ENCODE results near the gene HOXB6. TPM values are rescaled to one million over a fixed set of nuclear protein-coding genes. Genes with fewer than 3 reads are reported as not detected.

Gene HOXB6
- polyA plus RNA-seq, 1 donor from 2014 or later, result not detected

DNA sequence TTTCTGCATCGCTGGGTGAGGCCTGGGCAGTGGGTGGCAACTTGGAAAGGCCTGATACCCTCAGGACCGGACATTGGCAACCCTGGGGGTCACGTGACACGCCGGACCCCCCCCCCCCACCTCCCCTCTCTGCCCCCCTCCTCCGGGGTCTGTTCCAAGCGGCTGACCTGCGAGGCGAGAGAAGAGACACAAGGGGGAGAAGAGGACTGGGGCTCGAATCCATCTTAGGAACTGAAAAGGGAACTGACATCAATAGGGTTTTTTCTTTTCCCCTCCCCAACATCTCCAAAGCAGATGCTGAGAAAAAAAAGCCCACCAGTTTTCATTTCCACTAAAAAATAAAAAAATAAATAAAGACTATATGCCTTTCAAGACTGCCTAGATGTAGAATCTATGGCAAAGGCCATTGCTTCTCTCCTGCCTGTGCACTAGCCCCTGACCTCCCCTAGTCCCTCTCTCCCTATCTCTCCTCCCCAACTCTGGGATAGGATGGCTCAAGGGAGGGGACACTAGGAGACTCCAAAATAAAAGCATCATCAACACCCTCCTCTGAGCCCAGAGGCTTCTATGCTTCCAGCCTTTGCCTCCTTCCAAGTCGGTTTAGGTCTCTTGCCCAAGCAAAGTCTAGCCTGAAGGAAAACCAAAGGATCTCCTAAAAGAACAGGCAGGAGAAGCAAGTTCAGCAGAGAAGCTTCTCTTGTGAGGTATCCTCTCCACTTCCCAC lies 52.2 kb downstream of the HOXB6 start:
- Mint-ChIP-seq H3K4me3 (no peak overlapping the region), H3K9me3 (no peaks in the 10 kb centered on the region), H3K36me3 (peaks cover 3% of the 10 kb centered on the region), H3K27me3 (peaks cover 15% of the 10 kb centered on the region), H3K4me1 (peaks cover 0 to 4% (median 1%) of the 10 kb centered on the region in 3 donors), H3K27ac (no peak overlapping the region)

DNA sequence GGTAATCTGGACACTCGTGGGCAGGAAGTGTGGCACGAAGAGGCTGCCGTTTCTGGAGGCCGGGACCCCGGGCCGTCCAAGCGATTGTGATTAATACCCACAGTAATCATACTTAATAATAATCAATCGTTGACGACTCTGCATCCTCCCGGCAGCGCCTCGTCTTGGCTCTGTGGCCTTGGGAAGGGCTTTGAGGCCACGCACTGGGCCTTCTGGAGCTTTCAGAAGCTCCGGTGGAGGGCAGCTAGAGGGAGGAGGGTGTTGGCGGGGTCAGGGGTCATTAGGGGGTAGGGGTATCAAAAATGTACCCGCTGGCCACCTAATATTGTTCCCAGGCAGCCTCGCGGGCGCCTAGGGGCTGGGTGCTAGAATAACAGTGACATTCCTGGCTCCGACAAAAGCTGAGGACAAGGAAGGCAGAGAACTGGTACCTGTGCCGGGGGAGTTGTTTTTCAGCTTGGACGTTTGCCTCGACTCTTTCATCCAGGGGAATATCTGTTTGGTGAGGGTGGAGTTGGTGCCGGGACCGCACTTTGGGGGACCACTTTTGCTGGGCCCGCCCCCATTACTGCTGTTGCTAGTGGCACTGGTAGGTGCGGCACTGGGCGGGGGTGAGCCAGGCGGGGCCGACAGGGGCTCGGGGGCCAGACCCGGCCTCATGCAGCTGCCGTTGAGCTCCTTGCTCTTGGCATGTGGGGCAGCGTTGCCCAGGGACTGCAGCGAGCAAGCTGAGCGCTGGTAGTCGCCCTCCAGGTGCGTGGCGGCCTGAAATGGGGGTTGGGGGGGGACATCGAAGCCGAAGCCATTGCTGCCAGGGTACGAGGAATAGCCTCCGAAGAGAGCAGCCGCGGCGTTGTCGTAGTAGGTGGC lies 53.0 kb downstream of the HOXB6 start:
- no peak overlapping the region for H3K27ac Mint-ChIP-seq
- H3K4me3 Mint-ChIP-seq, result no peak overlapping the region
- peaks cover 19% of the 10 kb centered on the region for H3K27me3 Mint-ChIP-seq
- H3K4me1 Mint-ChIP-seq, result peaks cover 0 to 4% (median 1%) of the 10 kb centered on the region in 3 donors
- no peaks in the 10 kb centered on the region for H3K9me3 Mint-ChIP-seq
- H3K36me3 Mint-ChIP-seq, result peaks cover 3% of the 10 kb centered on the region

GRCh38 chr17:48551214-48551555 lies 53.6 kb downstream of the HOXB6 start:
- Mint-ChIP-seq H3K27me3 (peaks cover 19% of the 10 kb centered on the region), H3K4me3 (no peak overlapping the region), H3K4me1 (peaks cover 0 to 4% (median 1%) of the 10 kb centered on the region in 3 donors), H3K9me3 (no peaks in the 10 kb centered on the region), H3K27ac (no peak overlapping the region), H3K36me3 (peaks cover 3% of the 10 kb centered on the region)

- Mint-ChIP-seq H3K9me3 (no peaks in the 10 kb centered on the region), H3K27me3 (peaks cover 23% of the 10 kb centered on the region), H3K27ac (no peak overlapping the region), H3K4me3 (no peak overlapping the region), H3K36me3 (peaks cover 3% of the 10 kb centered on the region), H3K4me1 (peaks cover 0 to 4% (median 1%) of the 10 kb centered on the region in 3 donors)
Observed at GRCh38 chr17:48550502-48551213, 54.1 kb downstream of the HOXB6 start.

GRCh38 chr17:48549914-48550501 lies 54.8 kb downstream of the HOXB6 start:
- Mint-ChIP-seq H3K4me1 (peaks cover 0 to 3% (median 0%) of the 10 kb centered on the region in 3 donors), H3K27ac (no peak overlapping the region), H3K27me3 (peaks cover 25% of the 10 kb centered on the region), H3K4me3 (no peak overlapping the region), H3K36me3 (peaks cover 3% of the 10 kb centered on the region), H3K9me3 (no peaks in the 10 kb centered on the region)

DNA sequence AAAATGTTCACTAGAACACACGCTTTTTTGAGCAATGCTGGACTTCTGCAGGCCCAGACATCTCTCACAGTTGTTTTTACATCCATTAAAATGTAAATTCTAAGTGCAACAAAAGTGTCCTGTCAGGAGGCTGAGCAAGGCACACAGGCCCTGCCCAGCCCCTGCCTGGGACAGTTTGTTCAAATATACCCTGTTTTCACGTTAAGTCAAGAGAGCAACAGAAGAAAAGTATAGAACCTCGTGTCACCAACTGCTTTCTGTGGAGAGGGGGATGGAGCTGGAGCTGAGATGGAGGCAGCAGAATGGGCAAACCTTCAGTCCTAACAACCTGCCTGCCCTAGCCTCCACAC lies 55.5 kb downstream of the HOXB6 start:
- no peak overlapping the region for H3K4me3 Mint-ChIP-seq
- peaks cover 26% of the 10 kb centered on the region for H3K27me3 Mint-ChIP-seq
- H3K27ac Mint-ChIP-seq, result no peak overlapping the region
- H3K9me3 Mint-ChIP-seq, result no peaks in the 10 kb centered on the region
- peaks cover 3% of the 10 kb centered on the region for H3K36me3 Mint-ChIP-seq
- peaks cover 0 to 4% (median 0%) of the 10 kb centered on the region in 3 donors for H3K4me1 Mint-ChIP-seq

DNA sequence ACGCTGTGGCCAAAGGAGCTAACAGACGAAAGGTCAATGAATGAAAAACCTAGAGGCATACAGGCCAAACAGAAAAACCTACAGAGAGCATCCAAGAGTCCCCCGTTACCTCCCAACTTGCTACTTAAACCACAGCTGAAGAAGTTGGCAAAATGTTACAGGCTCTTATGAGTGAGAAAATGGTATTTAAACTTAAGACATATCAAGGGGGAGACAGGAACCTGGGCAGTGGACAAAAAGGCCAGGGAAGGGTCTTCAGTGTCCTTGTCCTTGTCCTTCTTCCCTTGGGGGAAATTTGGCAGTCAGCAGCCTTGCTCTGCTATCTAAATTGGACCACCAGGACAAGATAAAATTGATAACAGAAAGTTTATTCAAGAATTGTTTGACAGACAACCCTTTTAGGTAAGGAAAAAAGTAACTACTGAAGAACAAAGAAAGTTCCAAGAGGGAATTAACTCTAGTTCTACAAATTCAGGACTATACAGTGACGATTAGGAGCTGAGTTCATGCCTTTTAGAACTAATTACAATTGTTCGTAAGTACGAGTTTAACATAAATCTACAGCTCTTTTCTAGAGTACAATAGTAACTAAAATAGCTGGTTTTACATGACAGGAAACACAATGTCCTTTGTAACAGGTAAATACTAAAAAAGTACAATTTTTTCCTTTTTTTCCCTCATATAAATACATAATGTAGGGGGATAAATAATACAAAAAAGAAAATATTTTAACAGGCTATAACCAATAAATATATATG lies 56.1 kb downstream of the HOXB6 start:
- Mint-ChIP-seq H3K36me3 (peaks cover 3% of the 10 kb centered on the region), H3K4me1 (peaks cover 3 to 7% (median 5%) of the 10 kb centered on the region in 3 donors), H3K27me3 (peaks cover 30% of the 10 kb centered on the region), H3K4me3 (peak overlapping the region in 1 of 4 donors; percentile 17), H3K9me3 (no peaks in the 10 kb centered on the region), H3K27ac (peak overlapping the region in 1 of 3 donors; percentile 86)

- Mint-ChIP-seq H3K27me3 (peaks cover 30% of the 10 kb centered on the region), H3K36me3 (peaks cover 3% of the 10 kb centered on the region), H3K4me3 (no peak overlapping the region), H3K4me1 (peaks cover 4 to 9% (median 6%) of the 10 kb centered on the region in 3 donors), H3K9me3 (no peaks in the 10 kb centered on the region), H3K27ac (peak overlapping the region in 1 of 3 donors; percentile 86)
Observed at GRCh38 chr17:48547808-48548522, 56.8 kb downstream of the HOXB6 start.

- Mint-ChIP-seq H3K27ac (peak overlapping the region in 1 of 3 donors; percentile 86), H3K36me3 (no peaks in the 10 kb centered on the region), H3K9me3 (no peaks in the 10 kb centered on the region), H3K4me3 (no peak overlapping the region), H3K27me3 (peaks cover 34% of the 10 kb centered on the region), H3K4me1 (peaks cover 8 to 14% (median 11%) of the 10 kb centered on the region in 3 donors)
Observed at GRCh38 chr17:48546924-48547807, 57.6 kb downstream of the HOXB6 start.

GRCh38 chr17:48546137-48546923 lies 58.5 kb downstream of the HOXB6 start:
- no peaks in the 10 kb centered on the region for H3K9me3 Mint-ChIP-seq
- H3K4me1 Mint-ChIP-seq, result peaks cover 10 to 15% (median 11%) of the 10 kb centered on the region in 3 donors
- H3K27ac Mint-ChIP-seq, result no peak overlapping the region
- no peaks in the 10 kb centered on the region for H3K36me3 Mint-ChIP-seq
- no peak overlapping the region for H3K4me3 Mint-ChIP-seq
- H3K27me3 Mint-ChIP-seq, result peaks cover 41% of the 10 kb centered on the region

Measured in IgD-negative memory B cell (primary cell).